Measurements from ENCODE around the gene RAB29. TPM values are rescaled to one million over a fixed set of nuclear protein-coding genes. Genes with fewer than 3 reads are reported as not detected.

Gene RAB29
- total RNA-seq, 1 donor from 2014 or later = 5.9 TPM

DNA sequence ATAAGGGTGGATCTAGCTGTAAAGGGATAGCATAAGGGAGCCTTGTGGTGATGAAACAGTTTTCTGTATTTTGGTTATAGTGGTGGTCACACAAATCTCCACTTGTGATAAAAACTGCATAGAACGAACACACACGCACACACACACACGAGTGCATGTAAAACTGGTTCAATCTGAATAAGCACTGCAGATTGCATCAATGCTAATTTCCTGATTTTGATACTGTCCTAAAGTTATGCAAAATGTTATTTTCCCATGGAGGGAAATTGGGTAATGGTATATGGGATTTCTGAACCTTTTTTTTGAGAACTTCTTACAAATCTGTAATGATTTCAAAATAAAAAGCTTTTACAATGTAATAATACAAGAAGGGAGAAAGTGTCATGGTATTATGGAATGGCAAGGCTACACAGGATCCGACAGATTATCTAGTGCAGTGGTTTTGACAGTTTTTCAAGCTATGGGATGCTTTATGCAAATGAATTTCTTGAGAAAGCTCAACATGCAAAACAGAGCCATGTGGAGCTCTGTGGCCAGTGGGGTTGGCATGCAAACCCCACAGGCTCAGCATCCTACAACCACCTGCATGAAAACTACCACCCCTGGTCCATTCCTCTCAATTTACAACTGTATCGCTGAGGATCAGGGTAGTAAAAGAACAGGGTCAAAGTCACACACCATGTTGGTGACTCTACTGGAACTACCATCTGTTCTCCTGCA, 18.9 kb upstream of the RAB29 start:
- no peak for DNase-seq

DNA sequence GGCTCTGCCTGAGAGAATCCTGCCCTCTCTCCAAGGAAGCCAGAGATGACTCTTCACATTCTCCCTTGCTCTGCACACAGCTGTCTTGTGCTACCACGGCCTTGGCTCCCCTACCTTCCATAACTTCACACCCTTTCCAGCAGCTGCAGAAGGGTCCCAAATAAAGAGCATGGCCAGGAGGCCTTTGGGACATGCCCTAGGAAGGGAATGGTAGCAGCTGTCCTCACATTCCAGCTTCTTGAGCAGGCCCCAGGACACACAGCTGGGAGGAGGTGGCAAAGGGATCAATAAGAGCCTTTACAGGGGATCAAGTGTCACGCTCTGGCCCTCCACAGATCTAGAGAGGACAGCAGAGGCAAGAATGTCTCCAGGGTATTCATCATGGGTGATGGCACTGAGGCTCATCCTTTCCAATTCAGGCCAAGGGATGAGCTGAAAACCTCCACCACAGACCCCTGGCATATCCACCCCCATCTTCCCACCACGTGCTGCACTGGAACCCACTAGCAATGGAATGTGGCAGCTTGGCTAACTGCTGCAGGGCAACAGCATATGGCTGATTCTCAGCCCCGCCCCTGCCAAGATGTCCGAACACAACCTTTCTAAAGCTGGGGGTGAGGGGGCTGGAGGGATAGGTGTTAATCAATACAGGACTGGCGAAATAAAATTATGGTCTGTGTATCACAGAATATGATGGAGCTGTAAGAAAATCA, 17.8 kb upstream of the RAB29 start:
- peak; percentile 81 for DNase-seq

DNA sequence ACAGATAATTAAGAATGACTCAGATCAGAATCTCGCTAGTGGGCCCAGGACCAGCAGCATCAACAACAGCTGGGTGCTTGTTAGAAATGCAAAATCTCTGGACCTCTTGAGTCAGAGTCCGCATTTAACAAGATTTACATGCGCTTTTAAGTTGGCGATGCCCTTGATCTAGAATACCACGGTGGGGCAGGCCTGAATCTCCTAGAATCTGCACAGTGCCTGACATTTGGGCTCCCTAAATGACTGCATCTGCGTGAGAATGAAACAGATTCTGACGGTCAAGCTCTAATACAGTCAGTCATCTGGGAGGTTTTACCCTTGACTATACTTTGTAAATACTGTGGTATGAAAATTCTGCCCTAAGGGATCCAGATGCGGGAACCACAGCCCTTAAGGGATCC, 17.2 kb upstream of the RAB29 start:
- DNase-seq = peak; percentile 24

DNA sequence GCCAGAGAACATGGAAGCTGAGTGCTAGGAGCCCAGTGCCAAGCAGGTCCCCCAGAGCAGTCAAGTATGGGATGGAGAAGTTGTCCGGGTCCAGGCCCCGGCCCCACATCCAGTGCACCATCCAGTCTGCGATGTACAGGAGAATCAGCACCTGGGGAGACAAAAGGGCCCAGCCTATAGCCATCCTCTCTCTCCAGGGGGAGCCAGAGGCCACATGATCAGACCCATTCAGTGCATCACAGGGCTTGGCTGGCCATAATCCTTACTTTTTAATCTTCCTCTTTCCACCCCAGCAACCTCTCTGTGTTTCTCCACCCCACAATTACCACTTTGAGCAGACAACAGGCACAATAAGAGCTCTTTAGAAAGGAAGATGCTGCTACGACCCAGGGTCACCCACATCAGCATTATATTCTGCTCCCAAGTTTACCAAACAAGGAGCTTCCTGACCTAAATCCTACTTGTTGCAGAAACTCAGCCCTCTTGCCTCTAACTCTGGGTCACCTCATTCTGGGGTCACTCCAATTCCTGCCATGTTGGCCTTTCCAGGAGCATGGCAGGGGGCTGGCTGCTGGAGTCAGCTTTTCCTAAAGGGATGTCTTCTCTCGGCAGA, 16.4 kb upstream of the RAB29 start:
- DNase-seq = peak; percentile 78

DNA sequence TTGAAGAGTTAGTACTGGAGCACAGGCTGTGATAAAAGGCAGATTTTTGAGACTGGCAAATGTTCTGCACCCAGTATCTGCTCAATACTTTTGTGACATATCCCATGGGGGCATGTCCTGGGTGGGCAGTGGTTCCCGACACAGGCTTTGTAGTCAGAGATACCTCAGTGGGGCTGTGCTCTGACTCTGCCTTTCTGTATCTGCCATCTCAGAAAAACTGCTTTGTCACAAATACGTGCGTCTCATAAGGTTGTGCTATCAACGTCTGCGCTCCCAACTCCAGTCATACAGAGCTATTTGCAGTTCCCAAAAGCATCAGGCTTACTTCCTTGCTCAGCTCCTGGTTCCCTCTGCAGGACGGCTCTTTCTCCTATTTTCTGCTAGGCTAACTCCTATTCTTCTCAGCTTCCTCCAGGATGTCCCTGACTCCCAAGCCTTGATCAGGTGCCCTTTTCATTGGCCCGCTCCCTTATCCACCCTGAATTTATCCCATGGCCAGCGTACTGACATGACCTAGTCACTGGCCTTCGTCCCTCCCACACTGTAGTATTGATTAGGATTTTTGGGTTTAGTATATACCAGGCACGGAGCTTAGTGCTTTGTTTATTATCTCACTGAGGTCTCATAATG, 12.1 kb upstream of the RAB29 start:
- DNase-seq = no peak

DNA sequence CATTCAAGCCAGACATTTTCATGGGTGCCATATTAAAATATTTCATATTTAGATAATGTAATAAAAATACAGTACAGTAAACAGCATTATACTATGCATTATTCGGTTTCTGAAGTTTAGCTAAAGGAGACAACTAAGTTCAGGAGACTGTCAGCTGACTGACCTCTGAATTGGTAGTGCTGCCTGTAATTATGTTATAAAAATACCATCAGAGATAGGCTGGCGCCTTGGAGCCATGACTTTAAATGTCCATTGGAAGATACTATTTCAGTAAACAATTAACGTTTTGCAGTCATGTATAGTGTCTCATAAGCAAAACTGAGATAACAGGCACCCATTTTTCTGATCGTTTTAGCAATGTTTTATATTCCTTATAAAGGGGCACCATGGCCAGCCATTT, 11.3 kb upstream of the RAB29 start:
- no peak for DNase-seq

DNA sequence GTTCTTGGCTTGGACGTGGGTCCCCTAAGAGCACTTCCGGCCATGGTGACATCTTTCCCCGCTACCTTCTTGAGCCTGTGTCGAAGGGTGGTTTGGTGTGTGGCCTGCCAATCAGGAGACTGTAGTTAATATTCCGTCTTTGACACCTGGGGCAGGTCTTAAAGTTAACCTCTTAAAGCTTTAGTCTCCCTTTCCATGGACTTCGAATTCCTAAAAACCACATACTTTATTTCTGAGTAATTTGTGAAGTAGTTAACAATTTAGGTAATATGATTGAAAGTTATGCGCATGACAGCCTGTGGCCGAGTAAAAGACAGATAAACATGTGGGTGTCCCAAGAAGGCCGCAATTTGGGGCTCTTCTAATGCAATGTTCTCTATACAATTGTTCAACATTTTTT, 10.2 kb upstream of the RAB29 start:
- DNase-seq = no peak

DNA sequence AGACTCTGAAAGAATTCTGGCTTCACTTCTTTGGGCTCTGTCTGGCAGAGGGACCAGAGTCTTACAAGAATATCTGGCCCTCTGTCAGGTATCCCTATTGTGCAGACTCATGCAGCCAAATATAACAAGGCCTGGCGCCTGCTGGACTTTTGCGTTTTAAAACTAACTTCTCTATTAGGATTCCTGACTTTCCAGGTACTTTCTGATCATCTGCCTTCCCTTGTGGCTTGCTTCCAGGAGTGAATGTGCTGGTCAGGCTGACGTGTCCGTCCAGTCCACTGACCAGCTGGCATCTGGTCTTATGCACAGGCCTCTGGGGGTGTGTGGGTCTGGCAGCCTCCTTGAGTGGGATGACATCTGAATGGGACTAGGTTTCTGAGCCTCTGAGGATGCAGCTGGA, 8.6 kb upstream of the RAB29 start:
- peak; percentile 15 for DNase-seq

DNA sequence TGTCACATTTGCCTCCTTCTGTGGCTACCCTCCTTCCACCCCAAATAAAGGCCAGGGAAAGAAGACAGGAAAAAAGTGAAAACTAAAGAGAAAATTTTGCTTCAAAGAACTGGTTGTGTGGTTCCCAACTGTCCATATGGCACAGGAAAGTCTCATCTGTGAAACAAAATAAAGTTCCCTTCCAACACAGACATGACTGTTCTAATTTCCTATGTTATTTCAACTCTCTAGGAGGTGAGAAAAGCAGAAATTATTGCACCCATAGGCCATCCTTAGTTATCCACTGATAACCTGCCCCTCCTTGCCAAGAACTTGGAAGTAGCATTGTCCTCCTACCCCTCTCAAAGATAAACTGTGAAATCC, 8.1 kb upstream of the RAB29 start:
- DNase-seq = no peak

DNA sequence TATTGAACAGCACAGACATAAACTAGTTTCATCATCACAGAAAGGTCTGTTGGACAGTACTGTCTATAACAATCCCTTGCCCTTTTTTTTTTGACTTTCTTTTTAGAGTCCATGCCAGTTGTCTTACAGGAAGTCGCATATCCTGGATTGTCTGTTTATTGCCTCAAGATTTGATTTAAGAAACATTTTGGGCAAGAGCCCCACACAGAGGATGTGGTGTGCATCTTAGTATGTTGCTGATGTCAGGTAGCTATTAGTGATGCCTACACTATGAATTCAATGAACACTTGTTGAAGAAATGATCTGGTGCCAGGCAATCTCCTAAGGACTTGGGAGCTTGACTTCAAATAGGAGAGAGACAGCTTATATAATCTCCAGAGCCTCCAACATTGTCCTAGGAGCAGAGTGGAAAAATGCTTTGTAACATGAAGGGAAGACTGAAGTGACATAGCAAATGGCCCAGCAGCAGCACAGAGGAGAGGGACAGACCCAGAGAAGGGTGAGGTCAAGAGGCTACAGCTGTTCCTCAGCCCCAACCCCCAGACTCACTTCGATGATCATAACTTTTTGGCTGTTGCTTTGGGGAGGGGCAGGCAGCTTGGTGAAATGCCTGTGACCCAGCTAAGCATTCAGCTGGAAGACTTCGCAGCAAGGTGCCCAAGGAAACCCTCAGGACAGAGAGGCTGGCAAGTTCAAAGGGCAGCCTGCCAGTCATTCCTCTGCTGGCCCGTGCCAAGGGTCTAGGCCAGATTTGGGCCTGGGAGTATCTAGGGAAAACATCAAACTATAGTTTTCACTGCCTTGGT, 7.5 kb upstream of the RAB29 start:
- no peak for DNase-seq

DNA sequence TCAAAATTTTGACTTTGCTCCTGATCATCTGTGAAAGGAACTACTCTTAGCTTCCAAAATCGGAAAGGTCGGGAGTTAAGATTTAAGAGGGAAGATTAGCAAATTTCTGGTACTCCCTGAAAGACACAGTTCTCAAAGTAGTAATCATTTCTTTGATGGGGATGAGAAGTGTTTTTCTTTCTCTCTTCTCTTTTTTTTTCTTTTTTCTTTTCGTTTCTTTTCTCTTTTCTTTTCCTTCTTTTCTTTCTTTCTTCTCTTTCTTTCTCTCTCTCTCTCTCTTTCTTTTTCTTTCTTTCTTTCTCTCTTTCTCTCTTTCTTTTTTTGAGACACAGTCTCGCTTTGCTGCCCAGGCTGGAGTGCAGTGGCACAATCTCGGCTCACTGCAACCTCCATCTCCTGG, 5.1 kb upstream of the RAB29 start:
- DNase-seq = no peak

DNA sequence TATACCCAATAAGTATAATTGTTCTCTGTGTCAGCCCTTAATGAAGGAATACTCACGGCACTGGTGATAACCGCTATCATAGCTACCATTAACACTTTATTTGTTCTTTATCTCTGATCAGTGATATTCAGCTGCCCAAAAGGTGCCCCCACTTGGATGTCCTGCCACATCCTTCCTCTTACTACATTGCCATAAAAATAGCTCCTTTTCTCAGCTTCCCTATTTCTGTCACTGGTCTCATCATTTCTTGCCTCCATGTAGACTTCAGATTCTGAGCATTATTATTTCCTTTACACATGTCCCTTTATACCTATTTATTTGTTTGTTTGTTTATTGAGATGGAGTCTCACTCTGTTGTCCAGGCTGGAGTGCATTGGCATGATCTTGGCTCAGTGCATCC, 2.7 kb upstream of the RAB29 start:
- DNase-seq = no peak

DNA sequence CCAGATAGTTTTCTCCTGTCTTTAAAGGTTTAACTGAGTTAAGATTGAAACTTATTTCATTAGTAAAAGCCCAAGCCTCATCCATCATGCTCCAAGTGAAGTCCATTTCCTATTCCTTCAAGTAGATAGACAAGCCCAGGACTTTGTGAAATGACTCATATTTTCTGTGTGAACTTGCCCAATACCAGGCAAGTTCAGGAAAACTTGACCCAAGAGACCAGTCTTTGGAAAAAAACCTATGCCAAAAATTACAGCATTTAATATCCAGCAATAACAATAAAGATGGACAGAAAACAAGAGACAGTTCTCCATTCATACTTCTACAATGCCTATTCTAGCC, 405 bp upstream of the RAB29 start:
- DNase-seq = no peak

DNA sequence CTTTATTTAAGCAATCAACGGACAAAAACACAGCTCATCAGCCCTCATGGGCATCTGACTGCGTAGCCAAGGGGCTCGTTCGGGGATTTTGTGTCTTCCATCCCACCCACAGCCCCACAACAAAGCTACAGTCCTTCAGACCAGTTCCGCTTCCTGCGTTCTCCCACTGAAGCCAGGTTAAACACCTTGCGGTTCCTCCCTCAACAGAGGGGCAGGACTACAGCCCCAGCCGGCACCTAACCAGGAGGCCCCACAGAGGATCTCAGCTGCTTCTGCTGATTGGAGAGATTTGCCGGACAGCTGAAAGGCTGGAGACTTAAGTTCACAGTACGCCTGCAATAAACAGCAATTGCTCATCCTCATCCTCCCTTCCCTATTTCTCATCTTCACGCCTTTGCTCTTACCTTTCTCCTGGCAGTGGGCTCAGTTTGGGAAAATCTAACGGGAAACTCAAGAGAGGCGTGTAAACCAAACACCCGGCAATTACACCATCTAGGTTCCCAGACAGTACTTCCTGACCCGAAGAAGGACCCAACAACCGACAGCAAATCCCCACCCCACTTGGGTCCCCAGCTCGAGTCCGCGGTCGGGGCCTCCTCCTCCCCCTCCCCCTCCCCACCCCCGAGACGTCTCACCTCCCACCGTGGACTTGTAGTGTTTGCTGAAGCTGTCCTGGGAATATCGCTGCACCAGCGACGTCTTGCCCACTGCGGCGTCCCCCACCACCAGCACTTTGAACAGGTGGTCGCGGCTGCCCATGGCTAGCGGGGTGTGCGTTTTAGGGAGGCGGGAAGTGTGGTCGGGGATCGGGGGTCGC, 876 bp downstream of the RAB29 start:
- DNase-seq = peak; percentile 35

DNA sequence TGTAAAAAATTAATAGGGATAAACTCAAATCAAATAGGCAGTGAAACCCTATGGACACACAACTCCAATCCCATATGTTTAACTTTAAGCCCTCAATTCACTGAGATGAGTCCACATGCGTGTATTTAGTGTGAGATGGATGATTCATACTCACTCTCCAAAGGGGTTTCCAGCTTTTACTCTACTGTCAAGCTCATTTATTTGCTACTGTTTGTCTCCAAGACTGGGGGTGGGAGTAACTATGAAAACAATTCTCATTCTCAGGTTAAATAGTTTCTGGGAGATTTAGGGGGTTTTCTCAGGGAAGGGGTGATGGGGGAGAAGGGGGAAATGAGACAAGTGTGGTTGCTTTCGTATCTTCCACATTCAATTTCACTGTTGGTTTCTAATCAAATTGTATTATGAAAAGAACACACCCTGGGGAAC, 2.7 kb downstream of the RAB29 start:
- no peak for DNase-seq

DNA sequence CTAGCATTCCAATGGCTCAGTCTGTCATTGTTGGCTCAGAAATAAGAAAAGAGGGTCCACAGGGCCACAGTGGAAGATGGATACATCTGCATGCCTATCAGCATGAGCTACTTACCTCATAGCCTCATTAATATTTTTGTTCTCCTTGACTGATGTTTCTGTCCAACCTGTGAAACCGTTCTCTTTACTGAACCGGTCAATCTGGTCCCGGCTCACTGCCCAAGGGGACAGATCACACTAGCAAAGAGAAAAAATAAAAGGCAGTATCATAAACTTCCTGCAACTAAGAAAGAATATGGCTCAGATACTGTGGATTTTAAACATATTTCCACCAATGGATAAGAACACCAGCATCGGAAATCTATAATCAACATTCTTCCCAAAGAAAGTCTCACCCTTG, 4.7 kb downstream of the RAB29 start:
- no peak for DNase-seq

DNA sequence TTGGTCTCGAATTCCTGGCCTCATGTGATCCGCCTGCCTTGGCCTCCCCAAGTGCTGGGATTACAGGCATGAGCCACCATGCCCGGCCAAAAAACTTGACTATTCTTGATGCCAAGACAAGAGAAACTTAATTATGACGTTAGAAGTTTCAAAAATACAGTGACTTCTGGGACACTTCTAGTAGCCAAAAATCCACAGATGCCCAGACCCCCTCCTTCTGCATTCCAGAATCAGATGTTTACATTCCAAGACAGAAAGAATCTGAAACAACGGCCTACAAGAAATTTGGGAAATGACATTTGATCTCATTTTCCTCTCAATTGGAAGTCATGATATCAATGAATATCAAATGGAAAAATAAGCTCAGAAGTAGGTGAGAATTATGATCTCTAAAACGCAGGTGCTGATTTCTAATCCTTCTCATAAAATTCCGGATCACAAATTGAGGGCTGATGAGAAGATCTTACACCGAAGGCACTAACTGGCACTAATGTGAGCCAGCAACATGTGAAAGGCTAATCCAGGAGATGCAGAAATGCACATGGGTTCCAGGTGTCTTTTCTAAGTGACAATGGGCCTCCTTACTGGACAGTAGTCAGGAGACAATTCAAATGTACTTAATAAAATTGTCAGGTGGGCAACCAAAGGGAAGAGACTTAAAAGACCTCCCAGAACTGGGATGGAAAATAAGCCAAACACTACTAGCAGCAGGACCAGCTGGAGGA, 5.5 kb downstream of the RAB29 start:
- no peak for DNase-seq

DNA sequence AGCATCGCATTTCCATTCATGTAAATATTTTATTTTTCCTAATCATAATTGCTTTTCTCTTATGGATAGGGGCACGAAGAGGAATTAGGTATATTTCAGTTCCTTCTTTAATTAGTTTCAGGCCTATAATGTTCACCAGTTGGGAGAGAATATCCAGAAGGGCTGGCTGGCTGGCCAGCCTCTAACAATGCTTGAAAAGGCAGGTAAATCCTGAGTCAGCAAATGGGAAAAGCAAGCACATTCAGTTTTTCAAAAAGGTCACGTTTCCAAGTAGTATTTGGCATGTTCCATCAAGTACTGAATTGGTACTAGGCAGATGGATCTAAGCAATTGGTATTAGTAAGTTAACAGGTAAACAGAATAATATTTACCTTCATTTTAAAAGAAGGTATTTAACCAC, 8.0 kb downstream of the RAB29 start:
- no peak for DNase-seq

DNA sequence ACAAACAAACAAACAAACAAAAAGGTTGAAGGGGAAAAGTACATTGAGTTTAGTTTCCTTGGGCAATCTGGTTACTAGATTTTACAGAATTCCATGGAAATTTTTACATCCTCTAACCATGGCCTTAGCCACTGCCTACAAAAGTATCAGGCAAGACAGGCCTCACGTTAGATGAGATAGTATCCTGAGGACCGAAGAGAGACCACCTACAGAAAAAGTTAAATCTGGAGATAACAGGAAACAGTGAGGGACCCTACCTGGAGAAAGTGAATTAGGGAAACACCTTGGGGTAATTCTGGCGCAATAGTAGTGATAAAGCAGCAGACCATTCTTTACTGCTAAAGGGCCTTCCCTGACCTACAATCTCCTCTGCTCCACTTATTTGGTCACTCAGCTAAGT, 8.7 kb downstream of the RAB29 start:
- DNase-seq = no peak

DNA sequence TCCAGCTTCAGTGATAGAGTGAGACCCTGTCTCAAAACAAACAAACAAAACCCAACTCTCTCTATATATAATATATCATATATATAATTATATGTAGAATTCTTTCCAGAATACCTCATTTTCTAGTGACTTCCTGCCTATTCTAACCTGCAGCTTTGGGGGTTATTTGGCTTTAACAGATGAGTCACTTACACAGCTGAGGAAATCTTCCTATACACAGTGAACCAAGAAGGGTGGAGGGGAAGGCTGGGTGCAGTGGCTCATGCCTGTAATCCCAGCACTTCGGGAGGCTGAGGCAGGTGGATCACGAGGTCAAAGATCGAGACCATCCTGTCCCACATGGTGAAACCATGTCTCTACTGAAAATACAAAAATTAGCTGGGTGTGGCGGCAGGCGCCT, 9.2 kb downstream of the RAB29 start:
- DNase-seq = no peak

DNA sequence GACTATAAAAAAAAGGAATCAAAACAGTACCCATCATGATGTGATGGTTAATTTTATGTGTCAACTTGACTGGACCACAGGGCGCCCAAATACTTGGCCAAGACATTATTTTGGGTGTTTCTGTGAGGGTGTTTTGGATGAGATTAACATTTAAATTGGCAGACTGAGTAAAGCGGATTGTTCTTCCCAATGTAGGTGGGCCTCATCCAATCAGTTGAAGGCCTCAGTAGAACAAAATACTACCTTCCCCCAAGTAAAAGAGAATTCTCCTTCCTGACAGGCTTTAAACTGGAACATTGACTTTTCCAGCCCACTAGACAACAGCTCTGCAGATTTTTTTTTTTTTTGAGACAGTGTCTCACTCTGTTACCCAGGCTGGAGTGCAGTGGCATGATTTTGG, 10.7 kb downstream of the RAB29 start:
- DNase-seq = no peak
